ENCODE results near the gene DAZAP1.

The DAZAP1 gene

GRCh38 chr19:1451916-1452801, 44.8 kb downstream of the DAZAP1 start:
- peaks cover 10% of the 10 kb centered on the region for H3K4me1 Mint-ChIP-seq (ENCODE audit: low read depth)
- no peak overlapping the region for H3K27ac Mint-ChIP-seq
- no peaks in the 10 kb centered on the region for H3K36me3 Mint-ChIP-seq (ENCODE audit: low read depth)
- H3K4me3 Mint-ChIP-seq = no peak overlapping the region
- no peak for DNase-seq (ENCODE audit: low spot score)
- no peaks in the 10 kb centered on the region for H3K9me3 Mint-ChIP-seq
- peaks cover 60% of the 10 kb centered on the region for H3K27me3 Mint-ChIP-seq (ENCODE audit: low read depth)

- no peak overlapping the region for H3K27ac Mint-ChIP-seq
- no peaks in the 10 kb centered on the region for H3K36me3 Mint-ChIP-seq (ENCODE audit: low read depth)
- H3K27me3 Mint-ChIP-seq (ENCODE audit: low read depth) = peaks cover 58% of the 10 kb centered on the region
These were observed 45.6 kb downstream of the DAZAP1 start for GRCh38 chr19:1452802-1453524.

GRCh38 chr19:1453525-1454364, 46.4 kb downstream of the DAZAP1 start:
- H3K27ac Mint-ChIP-seq = no peak overlapping the region
- peaks cover 10% of the 10 kb centered on the region for H3K4me1 Mint-ChIP-seq (ENCODE audit: low read depth)

More at GRCh38 chr19:1452802-1453524, 45.6 kb downstream of the DAZAP1 start:
- Mint-ChIP-seq H3K4me3 (no peak overlapping the region), H3K4me1 (ENCODE audit: low read depth) (peaks cover 10% of the 10 kb centered on the region), H3K9me3 (no peaks in the 10 kb centered on the region)
- no peak for DNase-seq (ENCODE audit: low spot score)

GRCh38 chr19:1455002-1455335, 47.6 kb downstream of the DAZAP1 start:
- H3K4me1 Mint-ChIP-seq (ENCODE audit: low read depth) = peaks cover 8% of the 10 kb centered on the region
- no peak for DNase-seq (ENCODE audit: low spot score)
- no peaks in the 10 kb centered on the region for H3K36me3 Mint-ChIP-seq (ENCODE audit: low read depth)
- H3K27ac Mint-ChIP-seq = no peak overlapping the region
- H3K9me3 Mint-ChIP-seq = no peaks in the 10 kb centered on the region
- H3K27me3 Mint-ChIP-seq (ENCODE audit: low read depth) = peaks cover 53% of the 10 kb centered on the region
- no peak overlapping the region for H3K4me3 Mint-ChIP-seq

More at GRCh38 chr19:1453525-1454364, 46.4 kb downstream of the DAZAP1 start:
- Mint-ChIP-seq H3K36me3 (ENCODE audit: low read depth) (no peaks in the 10 kb centered on the region), H3K27me3 (ENCODE audit: low read depth) (peaks cover 58% of the 10 kb centered on the region), H3K9me3 (no peaks in the 10 kb centered on the region), H3K4me3 (no peak overlapping the region)
- DNase-seq (ENCODE audit: low spot score) = no peak

GRCh38 chr19:1455336-1456120, 48.1 kb downstream of the DAZAP1 start:
- peaks cover 49% of the 10 kb centered on the region for H3K27me3 Mint-ChIP-seq (ENCODE audit: low read depth)
- peaks cover 8% of the 10 kb centered on the region for H3K4me1 Mint-ChIP-seq (ENCODE audit: low read depth)
- peak overlapping the region; percentile 49 for H3K27ac Mint-ChIP-seq
- H3K36me3 Mint-ChIP-seq (ENCODE audit: low read depth) = no peaks in the 10 kb centered on the region
- peak overlapping the region; percentile 54 for H3K4me3 Mint-ChIP-seq
- H3K9me3 Mint-ChIP-seq = no peaks in the 10 kb centered on the region
- peak; percentile 47 for DNase-seq (ENCODE audit: low spot score)

- Mint-ChIP-seq H3K4me3 (no peak overlapping the region), H3K27me3 (ENCODE audit: low read depth) (peaks cover 42% of the 10 kb centered on the region), H3K9me3 (no peaks in the 10 kb centered on the region), H3K36me3 (ENCODE audit: low read depth) (no peaks in the 10 kb centered on the region), H3K4me1 (ENCODE audit: low read depth) (peaks cover 6% of the 10 kb centered on the region), H3K27ac (no peak overlapping the region)
- DNase-seq (ENCODE audit: low spot score) = no peak
These were observed 48.9 kb downstream of the DAZAP1 start for GRCh38 chr19:1456121-1456900.

- Mint-ChIP-seq H3K27ac (no peak overlapping the region), H3K27me3 (ENCODE audit: low read depth) (peaks cover 35% of the 10 kb centered on the region), H3K9me3 (no peaks in the 10 kb centered on the region), H3K4me1 (ENCODE audit: low read depth) (peaks cover 6% of the 10 kb centered on the region), H3K4me3 (no peak overlapping the region), H3K36me3 (ENCODE audit: low read depth) (no peaks in the 10 kb centered on the region)
- no peak for DNase-seq (ENCODE audit: low spot score)
These were observed 49.8 kb downstream of the DAZAP1 start for GRCh38 chr19:1457031-1457739.

GRCh38 chr19:1457892-1458291, 50.5 kb downstream of the DAZAP1 start:
- Mint-ChIP-seq H3K9me3 (no peaks in the 10 kb centered on the region), H3K4me1 (ENCODE audit: low read depth) (peaks cover 6% of the 10 kb centered on the region), H3K4me3 (no peak overlapping the region), H3K27me3 (ENCODE audit: low read depth) (peaks cover 31% of the 10 kb centered on the region), H3K27ac (no peak overlapping the region), H3K36me3 (ENCODE audit: low read depth) (no peaks in the 10 kb centered on the region)
- no peak for DNase-seq (ENCODE audit: low spot score)

- DNase-seq (ENCODE audit: low spot score) = no peak
- H3K9me3 Mint-ChIP-seq = no peaks in the 10 kb centered on the region
- no peaks in the 10 kb centered on the region for H3K36me3 Mint-ChIP-seq (ENCODE audit: low read depth)
- no peak overlapping the region for H3K27ac Mint-ChIP-seq
- H3K27me3 Mint-ChIP-seq (ENCODE audit: low read depth) = peaks cover 24% of the 10 kb centered on the region
- H3K4me1 Mint-ChIP-seq (ENCODE audit: low read depth) = peaks cover 6% of the 10 kb centered on the region
- H3K4me3 Mint-ChIP-seq = no peak overlapping the region
These were observed 52.1 kb downstream of the DAZAP1 start for GRCh38 chr19:1459479-1459878.

GRCh38 chr19:1460033-1460995, 52.9 kb downstream of the DAZAP1 start:
- no peak overlapping the region for H3K27ac Mint-ChIP-seq
- H3K36me3 Mint-ChIP-seq (ENCODE audit: low read depth) = no peaks in the 10 kb centered on the region
- peaks cover 4% of the 10 kb centered on the region for H3K4me1 Mint-ChIP-seq (ENCODE audit: low read depth)

GRCh38 chr19:1461862-1462261, 54.5 kb downstream of the DAZAP1 start:
- Mint-ChIP-seq H3K9me3 (no peaks in the 10 kb centered on the region), H3K36me3 (ENCODE audit: low read depth) (no peaks in the 10 kb centered on the region), H3K27me3 (ENCODE audit: low read depth) (peaks cover 13% of the 10 kb centered on the region), H3K27ac (no peak overlapping the region), H3K4me3 (no peak overlapping the region), H3K4me1 (ENCODE audit: low read depth) (no peaks in the 10 kb centered on the region)
- DNase-seq (ENCODE audit: low spot score) = no peak

More at GRCh38 chr19:1460033-1460995, 52.9 kb downstream of the DAZAP1 start:
- no peaks in the 10 kb centered on the region for H3K9me3 Mint-ChIP-seq
- no peak for DNase-seq (ENCODE audit: low spot score)
- peaks cover 19% of the 10 kb centered on the region for H3K27me3 Mint-ChIP-seq (ENCODE audit: low read depth)
- H3K4me3 Mint-ChIP-seq = no peak overlapping the region
